Measurements from ENCODE around the gene PMPCA.

GRCh38 chr9:136407911-136408310 is 2.5 kb upstream of the PMPCA start:
- TF ChIP-seq CTCF (IDR thresholded peaks at IDR 0.05; ENCODE audit: low read depth, low read length) = no peak
- no peak for TF ChIP-seq EZH2phosphoT487 (IDR thresholded peaks at IDR 0.05; ENCODE audit: low read depth)

Measured in OCI-LY3 (cell line).